HG03571 (cell line): Measurements from ENCODE around the gene TMEM245.
"Not testable (repeated sequence)": the region's sequence is repeated elsewhere in the genome, so short reads cannot be mapped to it uniquely, and the experiment has no call there.

ENCODE experiments used
- ATAC-seq: cut with Tn5 transposase; IDR thresholded peaks from one replicate; pipeline ENCODE4 v1.9.1; 2021; ENCODE audit not compliant: unreplicated experiment

TMEM245 gene

GRCh38 chr9:109072133-109072692, 47.5 kb downstream of the TMEM245 start:
- ATAC-seq: no peak

- ATAC-seq: no peak
Observed at GRCh38 chr9:109068764-109069163, 51.0 kb downstream of the TMEM245 start.

GRCh38 chr9:109064963-109065702, 54.6 kb downstream of the TMEM245 start:
- no peak for ATAC-seq

GRCh38 chr9:109063760-109064159, 56.0 kb downstream of the TMEM245 start:
- no peak for ATAC-seq

GRCh38 chr9:109062543-109062942, 57.2 kb downstream of the TMEM245 start:
- ATAC-seq: no peak

- no peak for ATAC-seq
Observed at GRCh38 chr9:109060191-109060590, 59.6 kb downstream of the TMEM245 start.

GRCh38 chr9:109053121-109053520, 66.6 kb downstream of the TMEM245 start:
- not testable (repeated sequence) for ATAC-seq

GRCh38 chr9:109052416-109052815, 67.3 kb downstream of the TMEM245 start:
- no peak for ATAC-seq

- ATAC-seq: no peak
Observed at GRCh38 chr9:109051733-109052132, 68.0 kb downstream of the TMEM245 start.

- no peak for ATAC-seq
Observed at GRCh38 chr9:109050444-109050843, 69.3 kb downstream of the TMEM245 start.

- no peak for ATAC-seq
Observed at GRCh38 chr9:109048822-109049221, 70.9 kb downstream of the TMEM245 start.

- ATAC-seq: no peak
Observed at GRCh38 chr9:109047259-109047658, 72.5 kb downstream of the TMEM245 start.

- no peak for ATAC-seq
Observed at GRCh38 chr9:109046346-109046745, 73.4 kb downstream of the TMEM245 start.

- ATAC-seq: no peak
Observed at GRCh38 chr9:109043578-109043977, 76.2 kb downstream of the TMEM245 start.

- ATAC-seq: no peak
Observed at GRCh38 chr9:109040571-109040970, 79.2 kb downstream of the TMEM245 start.

GRCh38 chr9:109039539-109039938, 80.2 kb downstream of the TMEM245 start:
- ATAC-seq: no peak

GRCh38 chr9:109037946-109038715, 81.6 kb downstream of the TMEM245 start:
- ATAC-seq: no peak

- no peak for ATAC-seq
Observed at GRCh38 chr9:109036744-109037680, 82.7 kb downstream of the TMEM245 start.

GRCh38 chr9:109035684-109036423, 83.9 kb downstream of the TMEM245 start:
- ATAC-seq: no peak
